ENCODE data around the gene PSMB10.

- TF ChIP-seq CTCF (IDR thresholded peaks at IDR 0.05 in 2 of 3, conservative IDR thresholded peaks at IDR 0.05 in 1 of 3; ENCODE audit: borderline replicate concordance in 1 of 3, insufficient read depth in 1 of 3, low read depth in 2 of 3, low read length in 2 of 3), result 0 out of 6 replicates have a peak, but pooled peaks of 1 of the 3 experiments have one; percentile 3
- no peak for TF ChIP-seq POLR2AphosphoS5 (IDR thresholded peaks at IDR 0.05; ENCODE audit: low read depth, low read length)
- TF ChIP-seq JUND (IDR thresholded peaks at IDR 0.05), result no peak
- no peak for TF ChIP-seq MAX (IDR thresholded peaks at IDR 0.05)
- TF ChIP-seq ATF3 (IDR thresholded peaks at IDR 0.05), result no peak
- TF ChIP-seq POLR2A (IDR thresholded peaks at IDR 0.05; ENCODE audit: borderline replicate concordance, extremely low read depth, insufficient read depth, insufficient read length), result no peak
- TF ChIP-seq SP1 (IDR thresholded peaks at IDR 0.05; ENCODE audit: low read depth), result no peak
- no peak for TF ChIP-seq EZH2phosphoT487 (IDR thresholded peaks at IDR 0.05; ENCODE audit: borderline replicate concordance)
- no peak for TF ChIP-seq RAD21 (IDR thresholded peaks at IDR 0.05; ENCODE audit: low read depth)
These were observed 27.5 kb downstream of the PSMB10 start for GRCh38 chr16:67909056-67909742.

All from HCT116 (cell line).